C4-2B (cell line): ENCODE measurements around the gene GALNT17.

Experiments used
- CTCF ChIP-seq: fragments of 450-650 bp; conservative IDR thresholded peaks from 2 replicates; pipeline ENCODE4 v1.5.1; 2017; ENCODE audit warnings: mild to moderate bottlenecking
- ZFX ChIP-seq: fragments of 450-650 bp; IDR thresholded peaks from 2 replicates; pipeline ENCODE4 v1.6.1; 2017

- TF ChIP-seq CTCF (no peak), ZFX (no peak)
Measured at GRCh38 chr7:71266912-71267311, 135.0 kb downstream of the GALNT17 start.
